Astrocyte of the cerebellum (primary cell): ENCODE data around the gene MAN1C1.

Source experiments
- DNase-seq: peaks from one replicate; pipeline ENCODE4 v3.0.0-alpha.2; 2011; ENCODE audit warnings: low read depth
- H3K4me3 ChIP-seq: 2 replicates; pipeline ENCODE4 v1.5.1; 2011; ENCODE audit warnings: mild to moderate bottlenecking, low read depth, low read length, moderate library complexity
- CTCF ChIP-seq: IDR thresholded peaks from 2 replicates; pipeline ENCODE4 v1.5.1; 2012; ENCODE audit warnings: low read length, low read depth, moderate library complexity, mild to moderate bottlenecking; ENCODE audit errors: missing control alignments
- in situ Hi-C: cut with HindIII; loops from 2 replicates; pipeline ENCODE4 v1.10.0; 2017; ENCODE audit warnings: low sequenced_read_pairs

The MAN1C1 gene

DNA sequence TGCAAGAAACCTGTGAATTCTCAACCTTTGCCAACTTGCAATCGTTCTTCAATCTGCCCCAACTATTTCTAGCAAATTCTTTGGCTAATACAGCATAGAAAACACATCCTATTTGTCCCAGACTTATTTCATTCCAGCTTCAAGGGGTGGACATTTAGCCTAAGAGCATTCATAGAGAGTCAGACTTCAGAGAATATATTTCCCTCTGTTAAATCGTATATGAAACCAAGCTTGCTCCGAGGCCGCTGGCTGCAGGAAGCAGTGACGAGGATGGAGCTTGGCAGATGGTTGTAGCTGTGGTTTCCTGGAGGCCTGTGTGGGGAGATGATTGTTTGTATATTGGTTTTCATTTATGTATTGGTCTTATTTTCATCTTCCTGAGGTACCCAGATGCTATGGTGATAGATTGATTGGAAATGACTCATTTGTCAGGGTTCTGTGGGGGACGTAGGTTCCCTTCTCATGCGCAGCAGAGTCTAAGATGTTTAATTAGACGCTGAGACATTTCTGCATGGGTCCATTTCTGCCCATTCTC lies 26.1 kb downstream of the MAN1C1 start:
- H3K4me3 ChIP-seq = no peak overlapping the region
- TF ChIP-seq CTCF = no peak
- peak; percentile 12 for DNase-seq
- in situ Hi-C loops = no loop called here

DNA sequence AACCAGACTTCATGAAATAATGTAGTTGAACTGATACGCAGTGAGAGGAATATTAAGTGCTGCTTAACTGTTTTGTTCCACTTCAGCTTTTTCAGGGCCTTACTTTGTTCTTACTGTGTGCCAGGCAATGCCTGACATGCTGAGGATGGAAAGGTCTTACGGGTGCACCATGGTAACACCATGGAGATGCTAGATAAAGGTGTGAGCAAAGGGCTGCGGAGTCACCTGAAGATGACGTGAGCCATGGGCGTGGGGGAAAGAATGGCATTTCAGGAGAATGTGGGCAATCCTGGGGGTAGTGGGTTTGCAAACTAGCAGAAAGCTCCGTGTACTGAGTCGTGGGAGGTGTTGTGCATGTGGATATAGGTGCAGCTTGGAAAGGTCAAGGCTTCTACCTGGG lies 27.3 kb downstream of the MAN1C1 start:
- H3K4me3 ChIP-seq = no peak overlapping the region
- TF ChIP-seq CTCF = no peak
- DNase-seq = no peak
- in situ Hi-C loops = no loop called here

GRCh38 chr1:25644962-25645361 lies 28.4 kb downstream of the MAN1C1 start:
- DNase-seq = no peak
- no peak for TF ChIP-seq CTCF
- in situ Hi-C loops = no loop called here
- H3K4me3 ChIP-seq = no peak overlapping the region

GRCh38 chr1:25645637-25646400 lies 29.2 kb downstream of the MAN1C1 start:
- in situ Hi-C loops = no loop called here
- DNase-seq = no peak
- H3K4me3 ChIP-seq = no peak overlapping the region
- TF ChIP-seq CTCF = no peak

DNA sequence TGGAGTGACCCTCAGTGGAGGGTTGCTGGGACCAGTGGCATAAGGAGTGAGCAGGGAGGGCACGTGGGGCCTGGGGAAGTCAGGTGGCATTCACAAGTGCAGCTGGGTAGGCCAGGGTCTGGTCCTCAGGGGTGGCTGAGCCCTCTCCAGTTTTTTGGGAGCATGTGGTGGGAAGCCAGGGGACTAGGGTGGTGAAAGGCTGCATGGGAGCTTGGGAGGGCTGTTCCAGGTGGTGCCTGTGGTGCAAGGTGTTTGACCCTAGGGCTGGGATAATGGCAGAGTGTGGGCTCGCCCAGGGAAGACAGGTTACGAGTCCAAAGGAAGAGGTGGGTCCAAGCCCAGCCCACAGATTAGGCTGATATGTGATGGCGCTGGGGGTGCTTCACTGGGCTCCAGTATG lies 30.5 kb downstream of the MAN1C1 start:
- in situ Hi-C loops = no loop called here

GRCh38 chr1:25647863-25648262 lies 31.3 kb downstream of the MAN1C1 start:
- in situ Hi-C loops = no loop called here
- no peak overlapping the region for H3K4me3 ChIP-seq
- no peak for DNase-seq
- TF ChIP-seq CTCF = no peak

More for the DNA sequence above, 30.5 kb downstream of the MAN1C1 start:
- H3K4me3 ChIP-seq = no peak overlapping the region
- DNase-seq = no peak
- TF ChIP-seq CTCF = no peak
